Measurements from ENCODE around the gene IL25. TPM values are rescaled to one million over a fixed set of nuclear protein-coding genes. Genes with fewer than 3 reads are reported as not detected.

IL25 gene
- total RNA-seq, 1 donor from 2014 or later = not detected

- ATAC-seq (peak; percentile 86), DNase-seq (ENCODE audit: low spot score) (peak; percentile 85)
- intact Hi-C loops (cut with DNase I) = no loop called here
These were observed 6.7 kb upstream of the IL25 start for GRCh38 chr14:23365732-23366425.

GRCh38 chr14:23366426-23366921 lies 6.1 kb upstream of the IL25 start:
- intact Hi-C loops (cut with DNase I) = no loop called here
- ATAC-seq = peak; percentile 70
- DNase-seq (ENCODE audit: low spot score) = peak; percentile 89

- no peak for DNase-seq (ENCODE audit: low spot score)
- intact Hi-C loops (cut with DNase I) = no loop called here
- ATAC-seq = no peak
These were observed 2.4 kb upstream of the IL25 start for GRCh38 chr14:23370221-23370620.

GRCh38 chr14:23371865-23372264 lies 744 bp upstream of the IL25 start:
- DNase-seq (ENCODE audit: low spot score) (no peak), ATAC-seq (no peak)
- intact Hi-C loops (cut with DNase I) = no loop called here

GRCh38 chr14:23373041-23373440 lies 432 bp downstream of the IL25 start:
- ATAC-seq (no peak), DNase-seq (ENCODE audit: low spot score) (no peak)
- intact Hi-C loops (cut with DNase I) = no loop called here

- intact Hi-C loops (cut with DNase I) = no loop called here
- DNase-seq (ENCODE audit: low spot score) (no peak), ATAC-seq (no peak)
These were observed 3.1 kb downstream of the IL25 start for GRCh38 chr14:23375527-23376251.

- intact Hi-C loops (cut with DNase I) = no loop called here
- peak; percentile 91 for ATAC-seq
- peak; percentile 89 for DNase-seq (ENCODE audit: low spot score)
These were observed 4.0 kb downstream of the IL25 start, which contains the start of gene CMTM5 for GRCh38 chr14:23376482-23377197. Gene CMTM5, plus strand, starts transcription at chr14:23377046. Its CDS starts 206 bp downstream, at chr14:23377252.

- intact Hi-C loops (cut with DNase I) = no loop called here
- no peak for ATAC-seq
These were observed 4.6 kb downstream of the IL25 start for GRCh38 chr14:23377198-23377550.

GRCh38 chr14:23377573-23378563 lies 5.3 kb downstream of the IL25 start:
- intact Hi-C loops (cut with DNase I) = no loop called here
- ATAC-seq (no peak), DNase-seq (ENCODE audit: low spot score) (no peak)

More at GRCh38 chr14:23377198-23377550, 4.6 kb downstream of the IL25 start:
- DNase-seq (ENCODE audit: low spot score) = no peak

- intact Hi-C loops (cut with DNase I) = no loop called here
- ATAC-seq (no peak), DNase-seq (ENCODE audit: low spot score) (no peak)
These were observed 6.1 kb downstream of the IL25 start for GRCh38 chr14:23378612-23379220.

- intact Hi-C loops (cut with DNase I) = loop anchor here (2.0 kb wide), 1 partner anchor 51 kb away; no protein-coding TSS in a partner anchor
- ATAC-seq (no peak), DNase-seq (ENCODE audit: low spot score) (peak; percentile 79)
These were observed 7.0 kb downstream of the IL25 start for GRCh38 chr14:23379366-23380196.

- intact Hi-C loops (cut with DNase I) = loop anchor here (2.0 kb wide), 1 partner anchor 52 kb away; no protein-coding TSS in a partner anchor
- DNase-seq (ENCODE audit: low spot score) = no peak
- no peak for ATAC-seq
These were observed 7.7 kb downstream of the IL25 start for GRCh38 chr14:23380197-23380914.

GRCh38 chr14:23380976-23381375 lies 8.4 kb downstream of the IL25 start:
- intact Hi-C loops (cut with DNase I) = loop anchor here (2.0 kb wide), 1 partner anchor 52 kb away; no protein-coding TSS in a partner anchor
- no peak for DNase-seq (ENCODE audit: low spot score)
- ATAC-seq = no peak

GRCh38 chr14:23381871-23382270 lies 9.3 kb downstream of the IL25 start:
- ATAC-seq = no peak
- no peak for DNase-seq (ENCODE audit: low spot score)
- intact Hi-C loops (cut with DNase I) = loop anchor here (2.0 kb wide), 1 partner anchor 53 kb away; no protein-coding TSS in a partner anchor

- DNase-seq (ENCODE audit: low spot score) (no peak), ATAC-seq (no peak)
- intact Hi-C loops (cut with DNase I) = no loop called here
These were observed 9.7 kb downstream of the IL25 start for GRCh38 chr14:23382276-23382675.

- intact Hi-C loops (cut with DNase I) = no loop called here
- ATAC-seq (no peak), DNase-seq (ENCODE audit: low spot score) (no peak)
These were observed 10.3 kb downstream of the IL25 start for GRCh38 chr14:23382731-23383440.
